ENCODE results near the gene ZNF385A.
A peak's percentile ranks its signal among the peaks of the same experiment; 100 is the strongest.

The ZNF385A gene

GRCh38 chr12:54384591-54385041 is at the start of gene ZNF385A:
ZNF385A (minus strand) TSS chr12:54384733; CDS start chr12:54384514, 219 bp downstream.
- peak; percentile 94 for DNase-seq

GRCh38 chr12:54432815-54433164 is 48.3 kb upstream of the ZNF385A start:
- DNase-seq, result no peak

- peak; percentile 45 for DNase-seq
These were observed 47.6 kb upstream of the ZNF385A start for GRCh38 chr12:54431911-54432814.

- DNase-seq, result peak; percentile 48
These were observed 46.0 kb upstream of the ZNF385A start for GRCh38 chr12:54430471-54431069.

- DNase-seq, result no peak
These were observed 44.5 kb upstream of the ZNF385A start for GRCh38 chr12:54429014-54429471.

GRCh38 chr12:54428050-54429013 is 43.8 kb upstream of the ZNF385A start:
- DNase-seq, result peak; percentile 63

- DNase-seq, result no peak
These were observed 42.6 kb upstream of the ZNF385A start for GRCh38 chr12:54427106-54427505.

- no peak for DNase-seq
These were observed 42.2 kb upstream of the ZNF385A start for GRCh38 chr12:54426690-54427089.

- DNase-seq, result no peak
These were observed 41.2 kb upstream of the ZNF385A start for GRCh38 chr12:54425702-54426101.

GRCh38 chr12:54424224-54424623 is 39.7 kb upstream of the ZNF385A start:
- DNase-seq, result peak; percentile 60

- no peak for DNase-seq
These were observed 39.2 kb upstream of the ZNF385A start for GRCh38 chr12:54423816-54424150.

GRCh38 chr12:54421879-54422250 is 37.3 kb upstream of the ZNF385A start:
- no peak for DNase-seq

- DNase-seq, result no peak
These were observed 36.8 kb upstream of the ZNF385A start for GRCh38 chr12:54421175-54421878.

- DNase-seq, result no peak
These were observed 36.2 kb upstream of the ZNF385A start for GRCh38 chr12:54420766-54421144.

GRCh38 chr12:54419088-54419887 is 34.8 kb upstream of the ZNF385A start, which contains the start of gene ITGA5:
ITGA5 (minus strand) TSS chr12:54419266; CDS start chr12:54419198, 68 bp downstream.
- DNase-seq, result peak; percentile 70

- DNase-seq, result no peak
These were observed 34.0 kb upstream of the ZNF385A start for GRCh38 chr12:54418441-54419087.

GRCh38 chr12:54417712-54418440 is 33.3 kb upstream of the ZNF385A start:
- DNase-seq, result peak; percentile 50

- DNase-seq, result no peak
These were observed 32.4 kb upstream of the ZNF385A start for GRCh38 chr12:54416687-54417603.

Measured in inflammatory macrophage treated with lipopolysaccharide for 4 hours (primary cell).